HepG2 (cell line): ENCODE results near the gene STRADA. TPM values are rescaled to one million over a fixed set of nuclear protein-coding genes. Genes with fewer than 3 reads are reported as not detected.

Source experiments
- ATM ChIP-seq: fragments of 450-650 bp; IDR thresholded peaks from 2 replicates; pipeline ENCODE4 v1.7.1; 2017; ENCODE audit warnings: mild to moderate bottlenecking, borderline replicate concordance
- CBX2 ChIP-seq, 2 experiments: fragments of 200-600 bp in 1 of 2; sonication (generic); formaldehyde crosslinking in 1 of 2; IDR thresholded peaks; 2 replicates each; pipeline versions ENCODE4 v1.7.0 to v1.8.1; 2018 to 2022; ENCODE audit warnings: low read depth in 2 of 2, low read length in 1 of 2, mild to moderate bottlenecking in 1 of 2, missing genetic modification reagents in 1 of 2
- ELK4 ChIP-seq: sonication (generic); formaldehyde crosslinking; IDR thresholded peaks from 2 replicates; pipeline ENCODE4 v1.9.0; 2021; ENCODE audit warnings: missing genetic modification reagents, borderline replicate concordance
- HNRNPUL1 ChIP-seq: fragments of 200-400 bp; formaldehyde crosslinking; IDR thresholded peaks from 2 replicates; pipeline ENCODE4 v1.6.1; 2017; ENCODE audit warnings: low read depth, mild to moderate bottlenecking, low read length, moderate library complexity
- HOXA5 ChIP-seq: sonication (generic); formaldehyde crosslinking; IDR thresholded peaks from 2 replicates; pipeline ENCODE4 v1.4.0; 2020; ENCODE audit warnings: missing genetic modification reagents
- IRF1 ChIP-seq: sonication (generic); formaldehyde crosslinking; IDR thresholded peaks from 2 replicates; pipeline ENCODE4 v1.4.0; 2020; ENCODE audit warnings: low read depth, mild to moderate bottlenecking, missing genetic modification reagents
- LBX2 ChIP-seq: sonication (generic); formaldehyde crosslinking; IDR thresholded peaks from 2 replicates; pipeline ENCODE4 v1.5.0; 2020; ENCODE audit warnings: missing genetic modification reagents, mild to moderate bottlenecking, borderline replicate concordance
- NBN ChIP-seq: fragments of 450-650 bp; conservative IDR thresholded peaks from 2 replicates; pipeline ENCODE4 v1.6.1; 2017
- NONO ChIP-seq, 2 experiments: fragments of 450-650 bp in 1 of 2; sonication (generic) in 1 of 2; formaldehyde crosslinking in 1 of 2; IDR thresholded peaks in 1 of 2; conservative IDR thresholded peaks in 1 of 2; 2 replicates each; pipeline versions ENCODE4 v1.6.1 to v1.8.0; 2017 to 2022; ENCODE audit warnings: mild to moderate bottlenecking in 1 of 2, missing genetic modification reagents in 1 of 2, moderate library complexity in 1 of 2
- SOX6 ChIP-seq, 2 experiments: fragments of 450-650 bp in 1 of 2; sonication (generic) in 1 of 2; formaldehyde crosslinking in 1 of 2; IDR thresholded peaks; 2 replicates each; pipeline versions ENCODE4 v1.4.0 to v1.6.1; 2017 to 2020; ENCODE audit warnings: antibody characterized with exemption in 1 of 2, mild to moderate bottlenecking in 1 of 2, missing genetic modification reagents in 1 of 2
- TFDP1 ChIP-seq: IDR thresholded peaks from 2 replicates; pipeline ENCODE4 v1.6.1; 2016; ENCODE audit warnings: missing compliant biosample characterization, missing genetic modification reagents, borderline replicate concordance
- ZNF121 ChIP-seq: sonication (generic); formaldehyde crosslinking; IDR thresholded peaks from 2 replicates; pipeline ENCODE4 v1.5.0; 2020; ENCODE audit warnings: mild to moderate bottlenecking, missing genetic modification reagents
- ZNF136 ChIP-seq: sonication (generic); formaldehyde crosslinking; IDR thresholded peaks from 2 replicates; pipeline ENCODE4 v1.8.1; 2022; ENCODE audit warnings: low read depth, mild to moderate bottlenecking, moderate library complexity, missing genetic modification reagents
- ZNF138 ChIP-seq: sonication (generic); formaldehyde crosslinking; IDR thresholded peaks from 2 replicates; pipeline ENCODE4 v1.5.0; 2020; ENCODE audit warnings: mild to moderate bottlenecking, low read depth, missing genetic modification reagents
- ZNF143 ChIP-seq: sonication (generic); formaldehyde crosslinking; IDR thresholded peaks from 2 replicates; pipeline ENCODE4 v1.4.0; 2020; ENCODE audit warnings: missing genetic modification reagents
- ZNF383 ChIP-seq: sonication (generic); formaldehyde crosslinking; IDR thresholded peaks from 2 replicates; pipeline ENCODE4 v1.4.0; 2020; ENCODE audit warnings: missing genetic modification reagents, mild to moderate bottlenecking, borderline replicate concordance
- ZNF615 ChIP-seq: sonication (generic); formaldehyde crosslinking; IDR thresholded peaks from 2 replicates; pipeline ENCODE4 v1.5.0; 2020; ENCODE audit warnings: mild to moderate bottlenecking, missing genetic modification reagents, borderline replicate concordance
- polyA plus RNA-seq, 8 experiments: library from polyadenylated mRNA; depleted of rRNA in 3 of 8; stranded (reverse) in 7 of 8; unstranded in 1 of 8; fragments of >200 nt; fragmentation: Illumina TruSeq in 4 of 8; extraction: Trizol in 4 of 8; gene quantifications; 2 replicates each; pipeline versions ENCODE4 v1.2.1 to v1.2.3, GENCODE V29; 2011 to 2016; ENCODE audit warnings: low read depth in 4 of 8, missing spikeins in 1 of 8, mixed read lengths in 1 of 8; ENCODE audit not compliant: insufficient read depth in 1 of 8
- total RNA-seq, 5 experiments: library from RNA; depleted of rRNA; stranded (reverse); fragments of >200 nt; fragmentation: Illumina TruSeq; extraction: Trizol; gene quantifications; 2 replicates each; pipeline ENCODE4 v1.2.3, GENCODE V29; 2016; ENCODE audit warnings: low read depth in 1 of 5
- TF ChIP-seq, protein P1 (sequence below): sonication (generic); formaldehyde crosslinking; IDR thresholded peaks from 2 replicates; pipeline ENCODE4 v1.5.0; 2020; ENCODE audit warnings: mild to moderate bottlenecking, missing genetic modification reagents, borderline replicate concordance
- TF ChIP-seq, protein P2 (sequence below): sonication (generic); formaldehyde crosslinking; IDR thresholded peaks from 2 replicates; pipeline ENCODE4 v1.8.1; 2023; ENCODE audit warnings: mild to moderate bottlenecking, missing genetic modification reagents

Gene STRADA
- total and polyA plus RNA-seq, 2 of the 13 experiments (the other 11 are each of a cell fraction or from before 2014, with no cell fraction given): 17.6 to 17.9 TPM

- TF ChIP-seq TFDP1 (CRISPR knock-in tag): no peak
- TF ChIP-seq, protein P1, sequence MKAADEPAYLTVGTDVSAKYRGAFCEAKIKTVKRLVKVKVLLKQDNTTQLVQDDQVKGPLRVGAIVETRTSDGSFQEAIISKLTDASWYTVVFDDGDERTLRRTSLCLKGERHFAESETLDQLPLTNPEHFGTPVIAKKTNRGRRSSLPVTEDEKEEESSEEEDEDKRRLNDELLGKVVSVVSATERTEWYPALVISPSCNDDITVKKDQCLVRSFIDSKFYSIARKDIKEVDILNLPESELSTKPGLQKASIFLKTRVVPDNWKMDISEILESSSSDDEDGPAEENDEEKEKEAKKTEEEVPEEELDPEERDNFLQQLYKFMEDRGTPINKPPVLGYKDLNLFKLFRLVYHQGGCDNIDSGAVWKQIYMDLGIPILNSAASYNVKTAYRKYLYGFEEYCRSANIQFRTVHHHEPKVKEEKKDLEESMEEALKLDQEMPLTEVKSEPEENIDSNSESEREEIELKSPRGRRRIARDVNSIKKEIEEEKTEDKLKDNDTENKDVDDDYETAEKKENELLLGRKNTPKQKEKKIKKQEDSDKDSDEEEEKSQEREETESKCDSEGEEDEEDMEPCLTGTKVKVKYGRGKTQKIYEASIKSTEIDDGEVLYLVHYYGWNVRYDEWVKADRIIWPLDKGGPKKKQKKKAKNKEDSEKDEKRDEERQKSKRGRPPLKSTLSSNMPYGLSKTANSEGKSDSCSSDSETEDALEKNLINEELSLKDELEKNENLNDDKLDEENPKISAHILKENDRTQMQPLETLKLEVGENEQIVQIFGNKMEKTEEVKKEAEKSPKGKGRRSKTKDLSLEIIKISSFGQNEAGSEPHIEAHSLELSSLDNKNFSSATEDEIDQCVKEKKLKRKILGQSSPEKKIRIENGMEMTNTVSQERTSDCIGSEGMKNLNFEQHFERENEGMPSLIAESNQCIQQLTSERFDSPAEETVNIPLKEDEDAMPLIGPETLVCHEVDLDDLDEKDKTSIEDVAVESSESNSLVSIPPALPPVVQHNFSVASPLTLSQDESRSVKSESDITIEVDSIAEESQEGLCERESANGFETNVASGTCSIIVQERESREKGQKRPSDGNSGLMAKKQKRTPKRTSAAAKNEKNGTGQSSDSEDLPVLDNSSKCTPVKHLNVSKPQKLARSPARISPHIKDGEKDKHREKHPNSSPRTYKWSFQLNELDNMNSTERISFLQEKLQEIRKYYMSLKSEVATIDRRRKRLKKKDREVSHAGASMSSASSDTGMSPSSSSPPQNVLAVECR (CRISPR knock-in tag): no peak
- TF ChIP-seq ZNF136: no peak
- TF ChIP-seq ZNF615 (CRISPR knock-in tag): no peak
- TF ChIP-seq ZNF138: no peak
- no peak for TF ChIP-seq ELK4 (CRISPR knock-in tag)
- TF ChIP-seq HNRNPUL1: no peak
- no peak for TF ChIP-seq ZNF383 (CRISPR knock-in tag)
- TF ChIP-seq LBX2: no peak
- no peak for TF ChIP-seq HOXA5 (CRISPR knock-in tag)
- no peak for TF ChIP-seq SOX6 (IDR thresholded peaks at IDR 0.05)
- peak; percentile 33; the same call in 1 of the 2 replicates for TF ChIP-seq SOX6 (CRISPR knock-in tag; IDR thresholded peaks at IDR 0.05)
- TF ChIP-seq, protein P2, sequence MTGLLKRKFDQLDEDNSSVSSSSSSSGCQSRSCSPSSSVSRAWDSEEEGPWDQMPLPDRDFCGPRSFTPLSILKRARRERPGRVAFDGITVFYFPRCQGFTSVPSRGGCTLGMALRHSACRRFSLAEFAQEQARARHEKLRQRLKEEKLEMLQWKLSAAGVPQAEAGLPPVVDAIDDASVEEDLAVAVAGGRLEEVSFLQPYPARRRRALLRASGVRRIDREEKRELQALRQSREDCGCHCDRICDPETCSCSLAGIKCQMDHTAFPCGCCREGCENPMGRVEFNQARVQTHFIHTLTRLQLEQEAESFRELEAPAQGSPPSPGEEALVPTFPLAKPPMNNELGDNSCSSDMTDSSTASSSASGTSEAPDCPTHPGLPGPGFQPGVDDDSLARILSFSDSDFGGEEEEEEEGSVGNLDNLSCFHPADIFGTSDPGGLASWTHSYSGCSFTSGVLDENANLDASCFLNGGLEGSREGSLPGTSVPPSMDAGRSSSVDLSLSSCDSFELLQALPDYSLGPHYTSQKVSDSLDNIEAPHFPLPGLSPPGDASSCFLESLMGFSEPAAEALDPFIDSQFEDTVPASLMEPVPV (CRISPR knock-in tag): no peak
- no peak for TF ChIP-seq ZNF143
- no peak for TF ChIP-seq IRF1 (CRISPR knock-in tag)
- no peak for TF ChIP-seq NBN
- TF ChIP-seq CBX2 (IDR thresholded peaks at IDR 0.05; ENCODE audit: low read depth, low read length): no peak
- no peak for TF ChIP-seq CBX2 (CRISPR knock-in tag; IDR thresholded peaks at IDR 0.05; ENCODE audit: low read depth)
- TF ChIP-seq NONO (IDR thresholded peaks at IDR 0.05): no peak
- no peak for TF ChIP-seq NONO (CRISPR knock-in tag; conservative IDR thresholded peaks at IDR 0.05)
- TF ChIP-seq ATM: no peak
- TF ChIP-seq ZNF121 (CRISPR knock-in tag): peak; percentile 98
Observed at GRCh38 chr17:63786117-63786516, 44.5 kb upstream of the STRADA start (continued).
